Esophagus muscularis mucosa (tissue), 3 donors: ENCODE measurements around the gene UFC1.

Experiments used
- POLR2A ChIP-seq: fragments of 450-650 bp; IDR thresholded peaks from one replicate; pipeline ENCODE4 v1.6.1; 2017; ENCODE audit warnings: antibody characterized with exemption, moderate library complexity, mild to moderate bottlenecking, low read depth
- TF ChIP-seq, protein P1 (sequence below), 3 experiments: fragments of 200-600 bp in 2 of 3; fragments of 450-650 bp in 1 of 3; sonication (generic) in 2 of 3; IDR thresholded peaks; one replicate each; pipeline ENCODE4 v1.5.1; 2017 to 2019; ENCODE audit warnings: antibody characterized with exemption in 3 of 3, mild to moderate bottlenecking in 2 of 3, moderate library complexity in 1 of 3

DNA sequence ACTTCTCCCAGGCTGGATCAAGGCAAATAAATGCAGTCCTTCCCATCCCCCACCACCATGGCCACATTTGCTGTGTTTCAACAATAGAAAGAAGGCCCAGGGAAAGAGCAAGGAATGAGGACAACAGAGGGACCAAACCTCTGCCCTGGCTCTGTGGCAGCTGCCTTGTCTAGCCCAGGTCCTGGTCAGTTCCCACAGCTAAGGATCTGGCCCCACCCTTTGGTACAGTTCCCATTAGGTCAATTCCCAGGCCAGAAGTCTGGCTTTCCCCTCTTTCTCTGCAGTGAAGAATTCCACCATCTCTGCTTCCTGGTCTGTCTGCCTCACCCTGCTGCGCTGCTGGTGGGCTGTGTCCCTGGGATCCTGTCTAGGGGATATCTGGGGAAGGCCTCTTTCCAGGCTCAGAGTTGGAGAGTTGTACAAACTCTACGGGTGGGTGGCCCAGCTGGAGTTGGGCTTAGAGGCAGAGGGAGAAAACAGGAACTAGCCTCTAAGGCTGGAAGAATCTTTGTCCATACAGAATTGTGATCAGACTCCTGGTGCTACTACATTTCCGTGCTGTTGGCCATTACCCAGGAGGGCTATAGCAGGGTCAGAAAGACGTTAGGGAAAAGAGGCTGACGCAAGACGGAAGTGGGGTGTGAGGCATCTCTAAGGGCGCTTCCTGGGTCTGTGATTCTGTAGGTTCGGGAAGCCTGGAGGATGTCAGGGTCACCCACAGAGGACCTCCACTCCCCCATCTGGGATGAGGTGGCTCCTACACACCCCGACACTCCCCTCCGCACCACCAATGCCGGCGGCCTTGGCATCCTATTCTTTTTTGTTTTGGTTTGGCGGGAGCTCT, 47.4 kb downstream of the UFC1 start:
- TF ChIP-seq POLR2A, result peak; percentile 13
- TF ChIP-seq, protein P1, sequence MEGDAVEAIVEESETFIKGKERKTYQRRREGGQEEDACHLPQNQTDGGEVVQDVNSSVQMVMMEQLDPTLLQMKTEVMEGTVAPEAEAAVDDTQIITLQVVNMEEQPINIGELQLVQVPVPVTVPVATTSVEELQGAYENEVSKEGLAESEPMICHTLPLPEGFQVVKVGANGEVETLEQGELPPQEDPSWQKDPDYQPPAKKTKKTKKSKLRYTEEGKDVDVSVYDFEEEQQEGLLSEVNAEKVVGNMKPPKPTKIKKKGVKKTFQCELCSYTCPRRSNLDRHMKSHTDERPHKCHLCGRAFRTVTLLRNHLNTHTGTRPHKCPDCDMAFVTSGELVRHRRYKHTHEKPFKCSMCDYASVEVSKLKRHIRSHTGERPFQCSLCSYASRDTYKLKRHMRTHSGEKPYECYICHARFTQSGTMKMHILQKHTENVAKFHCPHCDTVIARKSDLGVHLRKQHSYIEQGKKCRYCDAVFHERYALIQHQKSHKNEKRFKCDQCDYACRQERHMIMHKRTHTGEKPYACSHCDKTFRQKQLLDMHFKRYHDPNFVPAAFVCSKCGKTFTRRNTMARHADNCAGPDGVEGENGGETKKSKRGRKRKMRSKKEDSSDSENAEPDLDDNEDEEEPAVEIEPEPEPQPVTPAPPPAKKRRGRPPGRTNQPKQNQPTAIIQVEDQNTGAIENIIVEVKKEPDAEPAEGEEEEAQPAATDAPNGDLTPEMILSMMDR (IDR thresholded peaks at IDR 0.05), result no peak
